H1 (cell line): ENCODE measurements around the gene KRT72. TPM values are rescaled to one million over a fixed set of nuclear protein-coding genes. Genes with fewer than 3 reads are reported as not detected.

Source experiments
- CTCF ChIA-PET: fragments of 300-600 bp; sonication (Branson Sonifier 250); formaldehyde crosslinking; loops from one replicate; lab custom pipeline; 2021; ENCODE audit not compliant: partially characterized antibody; lab: Charles Lee
- POLR2A ChIA-PET: fragments of 300-600 bp; sonication (Branson Sonifier 250); formaldehyde crosslinking; loops from one replicate; lab custom pipeline; 2021; ENCODE audit warnings: inconsistent platforms; ENCODE audit not compliant: partially characterized antibody; lab: Charles Lee
- DNase-seq, 2 experiments: peaks; one replicate each; pipeline versions ENCODE4 v3.0.0 to v3.0.0-alpha.2; 2010 to 2022; ENCODE audit warnings: low spot score in 2 of 2, low read depth in 1 of 2, mixed read lengths in 1 of 2
- FAIRE-seq: peaks from 2 replicates; lab custom pipeline; 2011; peaks lifted over from hg19 to GRCh38; lab: Jason Lieb, UNC
- H2AFZ ChIP-seq: 2 replicates; pipeline ENCODE4 v1.8.1; 2012; ENCODE audit warnings: low read length, inconsistent platforms
- H2AK5ac ChIP-seq: 2 replicates; pipeline ENCODE4 v1.6.1; 2013; ENCODE audit warnings: low read depth, low read length
- H2BK120ac ChIP-seq: replicated peaks from 2 replicates; pipeline ENCODE3; 2013; ENCODE audit warnings: low read depth, low read length, inconsistent platforms
- H2BK12ac ChIP-seq: 2 replicates; pipeline ENCODE4 v1.6.1; 2013; ENCODE audit warnings: low read depth, low read length
- H2BK15ac ChIP-seq: 2 replicates; pipeline ENCODE4 v1.6.1; 2013; ENCODE audit warnings: low read length
- H2BK20ac ChIP-seq: 2 replicates; pipeline ENCODE4 v1.6.1; 2013; ENCODE audit warnings: low read length
- H2BK5ac ChIP-seq: 2 replicates; pipeline ENCODE4 v1.6.1; 2013; ENCODE audit warnings: low read depth, low read length
- H3K14ac ChIP-seq: 2 replicates; pipeline ENCODE4 v1.6.1; 2013; ENCODE audit warnings: inconsistent platforms; ENCODE audit not compliant: insufficient read length
- H3K18ac ChIP-seq: 2 replicates; pipeline ENCODE4 v1.6.1; 2013; ENCODE audit warnings: low read length; ENCODE audit errors: extremely low read depth
- H3K23ac ChIP-seq: 2 replicates; pipeline ENCODE4 v1.6.1; 2013; ENCODE audit warnings: inconsistent platforms; ENCODE audit not compliant: insufficient read length
- H3K23me2 ChIP-seq: 2 replicates; pipeline ENCODE4 v1.6.1; 2013; ENCODE audit warnings: low read depth, low read length
- H3K27ac ChIP-seq: 2 replicates; pipeline ENCODE4 v1.6.1; 2011; ENCODE audit warnings: low read depth, low read length, inconsistent platforms
- H3K27me3 ChIP-seq, 4 experiments: replicated peaks in 1 of 4; 1 replicate in 1 of 4; 2 replicates in 3 of 4; pipeline versions ENCODE4 v1.6.1 to v1.8.1; 2011 to 2013; ENCODE audit warnings: low read length in 3 of 4, mild to moderate bottlenecking in 3 of 4, inconsistent platforms in 2 of 4, mixed read lengths in 2 of 4, moderate library complexity in 1 of 4; ENCODE audit not compliant: control insufficient read depth in 3 of 4, insufficient read depth in 3 of 4; ENCODE audit errors: extremely low read depth in 1 of 4
- H3K36me3 ChIP-seq, 4 experiments: 2 replicates each; pipeline versions ENCODE4 v1.6.1 to v1.8.1; 2011 to 2013; ENCODE audit warnings: mild to moderate bottlenecking in 4 of 4, low read length in 3 of 4, moderate library complexity in 2 of 4, control low read depth in 1 of 4, inconsistent platforms in 1 of 4; ENCODE audit not compliant: insufficient read depth in 4 of 4, control insufficient read depth in 2 of 4
- H3K4ac ChIP-seq: replicated peaks from 2 replicates; pipeline ENCODE3; 2013; ENCODE audit warnings: low read length, low read depth, mixed read lengths, inconsistent platforms; ENCODE audit not compliant: insufficient read length
- H3K4me1 ChIP-seq, 4 experiments: replicated peaks in 1 of 4; 1 replicate in 1 of 4; 2 replicates in 3 of 4; pipeline versions ENCODE4 v1.6.1 to v1.8.1; 2011 to 2013; ENCODE audit warnings: low read length in 3 of 4, inconsistent platforms in 2 of 4, mixed read lengths in 1 of 4; ENCODE audit not compliant: insufficient read depth in 4 of 4, control insufficient read depth in 3 of 4
- H3K4me2 ChIP-seq, 2 experiments: 2 replicates each; pipeline versions ENCODE4 v1.6.1 to v1.8.1; 2011 to 2013; ENCODE audit warnings: low read depth in 2 of 2, low read length in 2 of 2, control low read depth in 1 of 2, inconsistent platforms in 1 of 2, mild to moderate bottlenecking in 1 of 2; ENCODE audit not compliant: insufficient read depth in 1 of 2
- H3K4me3 ChIP-seq, 4 experiments: fragments of 200-600, 300-600 bp in 1 of 4; sonication (generic), shearing (Covaris generic), sonication (Bioruptor Twin) in 1 of 4; 2 replicates each; pipeline versions ENCODE4 v1.5.1 to v1.8.1; 2011 to 2016; ENCODE audit warnings: low read length in 4 of 4, low read depth in 3 of 4, control low read depth in 2 of 4, inconsistent platforms in 2 of 4, mild to moderate bottlenecking in 2 of 4, mixed read lengths in 1 of 4, moderate library complexity in 1 of 4; ENCODE audit not compliant: insufficient read depth in 2 of 4; ENCODE audit errors: extremely low read depth in 1 of 4
- H3K56ac ChIP-seq: replicated peaks from 2 replicates; pipeline ENCODE3; 2013; ENCODE audit warnings: low read depth, mild to moderate bottlenecking, mixed read lengths, low read length, inconsistent platforms; ENCODE audit not compliant: insufficient read length
- H3K79me1 ChIP-seq: 2 replicates; pipeline ENCODE4 v1.6.1; 2013; ENCODE audit warnings: low read depth, low read length, control low read depth
- H3K79me2 ChIP-seq, 2 experiments: 2 replicates each; pipeline versions ENCODE4 v1.6.1 to v1.8.1; 2012 to 2013; ENCODE audit warnings: low read length in 2 of 2, mild to moderate bottlenecking in 2 of 2, inconsistent platforms in 1 of 2; ENCODE audit not compliant: insufficient read depth in 2 of 2, control insufficient read depth in 1 of 2
- H3K9ac ChIP-seq, 4 experiments: replicated peaks in 1 of 4; 1 replicate in 1 of 4; 2 replicates in 3 of 4; pipeline versions ENCODE4 v1.6.1 to v1.8.1; 2011 to 2013; ENCODE audit warnings: low read depth in 3 of 4, low read length in 3 of 4, control low read depth in 2 of 4, mild to moderate bottlenecking in 2 of 4, moderate library complexity in 2 of 4, inconsistent platforms in 1 of 4; ENCODE audit errors: extremely low read depth in 1 of 4
- H3K9me3 ChIP-seq, 2 experiments: 2 replicates each; pipeline versions ENCODE4 v1.6.1 to v1.8.1; 2012 to 2013; ENCODE audit warnings: mild to moderate bottlenecking in 2 of 2, moderate library complexity in 2 of 2, control low read depth in 1 of 2, inconsistent platforms in 1 of 2, low read depth in 1 of 2, low read length in 1 of 2, mixed read lengths in 1 of 2; ENCODE audit not compliant: insufficient read depth in 2 of 2
- H4K20me1 ChIP-seq, 2 experiments: replicated peaks in 1 of 2; 2 replicates each; pipeline versions ENCODE3 to v1.8.1; 2011 to 2013; ENCODE audit warnings: inconsistent platforms in 2 of 2, low read length in 2 of 2, mild to moderate bottlenecking in 1 of 2; ENCODE audit not compliant: insufficient read depth in 2 of 2, control insufficient read depth in 1 of 2
- H4K5ac ChIP-seq: 2 replicates; pipeline ENCODE4 v1.6.1; 2013; ENCODE audit warnings: low read length, low read depth, mixed read lengths, inconsistent platforms; ENCODE audit not compliant: insufficient read length
- H4K8ac ChIP-seq: 2 replicates; pipeline ENCODE4 v1.8.0; 2013; ENCODE audit warnings: mild to moderate bottlenecking, moderate library complexity, low read length, inconsistent platforms; ENCODE audit not compliant: insufficient read depth; ENCODE audit errors: extremely low read depth
- H4K91ac ChIP-seq: replicated peaks from 2 replicates; pipeline ENCODE3; 2013; ENCODE audit warnings: low read length, mixed read lengths, inconsistent platforms; ENCODE audit not compliant: insufficient read length
- BACH1 ChIP-seq: IDR thresholded peaks from 2 replicates; pipeline ENCODE4 v1.6.1; 2012; ENCODE audit warnings: low read length, improper control_type of control experiment
- BCL11A ChIP-seq, 2 experiments: IDR thresholded peaks; one replicate each; pipeline ENCODE4 v1.6.1; 2011; ENCODE audit warnings: low read depth in 2 of 2, low read length in 2 of 2, mild to moderate bottlenecking in 2 of 2
- CTBP2 ChIP-seq: IDR thresholded peaks from 2 replicates; pipeline ENCODE4 v1.7.0; 2011; ENCODE audit warnings: borderline replicate concordance, mild to moderate bottlenecking, moderate library complexity, mixed read lengths, low read length; ENCODE audit not compliant: insufficient read depth, insufficient read length
- EP300 ChIP-seq, 2 experiments: IDR thresholded peaks; 1 replicate in 1 of 2; 2 replicates in 1 of 2; pipeline ENCODE4 v1.6.1; 2011 to 2012; ENCODE audit warnings: low read depth in 2 of 2, low read length in 2 of 2, mild to moderate bottlenecking in 2 of 2, borderline replicate concordance in 1 of 2, inconsistent platforms in 1 of 2, moderate library complexity in 1 of 2
- FOSL1 ChIP-seq: IDR thresholded peaks from 2 replicates; pipeline ENCODE4 v1.6.1; 2011; ENCODE audit warnings: mild to moderate bottlenecking, low read depth, low read length, moderate library complexity; ENCODE audit not compliant: insufficient read depth
- RAD21 ChIP-seq, 2 experiments: IDR thresholded peaks in 1 of 2; conservative IDR thresholded peaks in 1 of 2; 2 replicates each; pipeline ENCODE4 v1.6.1; 2011; ENCODE audit warnings: low read depth in 2 of 2, low read length in 2 of 2, improper control_type of control experiment in 1 of 2, inconsistent platforms in 1 of 2, mild to moderate bottlenecking in 1 of 2, moderate library complexity in 1 of 2
- RNF2 ChIP-seq: fragments of 200-900, 300-1000 bp; sonication (generic); IDR thresholded peaks from 2 replicates; pipeline ENCODE4 v1.7.1; 2016; ENCODE audit warnings: borderline replicate concordance, low read depth, mild to moderate bottlenecking, antibody characterized with exemption, low read length; ENCODE audit not compliant: poor library complexity, severe bottlenecking; ENCODE audit errors: missing control alignments
- RXRA ChIP-seq: IDR thresholded peaks from 2 replicates; pipeline ENCODE4 v1.6.1; 2011; ENCODE audit warnings: low read depth, mild to moderate bottlenecking, low read length, moderate library complexity; ENCODE audit not compliant: insufficient read depth
- TAF7 ChIP-seq: optimal IDR thresholded peaks from 2 replicates; pipeline ENCODE3; 2011; ENCODE audit warnings: low read depth, mild to moderate bottlenecking, inconsistent platforms, low read length, moderate library complexity, borderline replicate concordance
- YY1 ChIP-seq: IDR thresholded peaks from 2 replicates; pipeline ENCODE4 v1.6.1; 2011; ENCODE audit warnings: low read depth, mild to moderate bottlenecking, low read length
- WGBS, 2 experiments: shearing (Covaris generic) in 1 of 2; methylation state at CpG; one replicate each; pipeline versions ENCODE4 v1.1.6 to v1.1.7; 2013 to 2015; ENCODE audit warnings: low lambda C conversion rate in 2 of 2, mixed read lengths in 2 of 2, inconsistent platforms in 1 of 2, low coverage in 1 of 2, missing lambda C conversion rate in 1 of 2; ENCODE audit not compliant: insufficient replicate concordance in 2 of 2, insufficient coverage in 1 of 2, insufficient read length in 1 of 2; ENCODE audit errors: extremely low coverage in 1 of 2, missing lambda C conversion rate in 1 of 2; 5-methylcytosine and 5-hydroxymethylcytosine counted together
- polyA plus RNA-seq, 7 experiments: library from polyadenylated mRNA; depleted of rRNA in 3 of 7; stranded (reverse) in 5 of 7; unstranded in 2 of 7; fragments of >200 nt in 5 of 7; fragments of 200-250 nt in 2 of 7; gene quantifications; 1 replicate in 5 of 7; 2 replicates in 1 of 7; 4 replicates in 1 of 7; pipeline versions ENCODE4 v1.2.1 to v1.2.3, GENCODE V29; 2011 to 2013; ENCODE audit warnings: missing spikeins in 2 of 7, mixed read lengths in 2 of 7
- total RNA-seq: library from RNA; stranded (reverse); fragmentation: NEBNext Ultra II Directional; extraction: Animal tissue kit (Norgen Biotek cat#: 25700); gene quantifications from 2 replicates; pipeline ENCODE4 v1.2.1, GENCODE V29; 2021

The KRT72 gene
- total and polyA plus RNA-seq, 2 of the 8 experiments (the other 6 are each of a cell fraction or from before 2014, with no cell fraction given), result not detected

DNA sequence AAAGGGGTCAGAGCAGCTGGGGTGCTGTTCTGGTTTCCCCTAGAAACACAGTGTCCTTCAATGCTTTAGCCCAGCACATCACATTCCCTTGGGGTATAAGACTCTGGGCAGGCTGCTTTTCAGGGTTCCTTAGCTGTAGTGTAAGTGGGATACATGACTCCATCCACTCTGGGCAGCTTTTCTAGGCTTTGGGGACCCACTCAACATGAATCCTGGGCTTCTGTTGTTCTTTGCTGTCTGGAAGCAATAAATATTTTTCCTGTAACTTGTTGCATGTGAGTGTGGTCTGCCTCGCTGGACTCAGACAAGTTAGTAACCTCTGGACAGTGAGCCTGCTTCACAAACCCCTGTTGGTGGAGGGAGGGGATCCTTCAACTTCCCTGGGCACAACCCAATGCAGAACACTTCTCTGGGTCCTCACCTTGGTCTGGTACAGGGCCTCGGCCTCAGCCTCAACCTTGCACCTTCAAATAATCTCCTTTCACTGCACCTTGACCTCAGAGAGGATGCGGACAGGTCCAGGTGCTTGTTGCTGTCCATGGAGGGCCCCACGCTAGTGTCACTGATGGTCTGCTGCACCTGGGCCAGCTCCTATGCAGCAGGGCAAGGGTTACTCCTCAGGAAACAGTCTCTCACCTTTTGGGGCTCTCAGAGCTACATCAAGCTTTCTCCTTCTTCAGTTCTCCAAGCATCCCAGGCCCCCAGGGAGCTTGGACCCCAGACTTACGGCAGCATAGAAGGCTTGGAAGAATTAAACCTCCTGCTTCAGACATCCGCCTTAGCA lies 30.6 kb upstream of the KRT72 start:
- ChIA-PET POLR2A (no interaction called here), CTCF (interaction anchor here (0.7 to 2.5 kb wide), 3 partner anchors 9 to 246 kb away, joined by 3 to 8 read pairs (median 3); no protein-coding TSS in a partner anchor)
- Histone ChIP-seq H2AFZ (no peak overlapping the region), H3K27me3 (no peaks in the 10 kb centered on the region; a peak in 2 of 7 replicates), H4K91ac (no peak overlapping the region), H4K8ac (no peak overlapping the region), H2BK5ac (no peak overlapping the region), H3K4me2 (no peak overlapping the region), H4K5ac (no peak overlapping the region), H3K23ac (no peak overlapping the region), H3K4me3 (no peak overlapping the region), H3K4ac (no peak overlapping the region), H3K23me2 (no peaks in the 10 kb centered on the region), H3K79me1 (no peaks in the 10 kb centered on the region; the same call in 1 of the 2 replicates), H2BK12ac (no peak overlapping the region), H3K18ac (no peak overlapping the region), H3K79me2 (no peaks in the 10 kb centered on the region), H4K20me1 (no peaks in the 10 kb centered on the region), H2BK120ac (no peak overlapping the region), H3K36me3 (no peaks in the 10 kb centered on the region), H3K4me1 (no peaks in the 10 kb centered on the region), H3K27ac (no peak overlapping the region), H2AK5ac (no peak overlapping the region), H3K56ac (no peak overlapping the region), H2BK15ac (no peak overlapping the region), H3K9ac (no peak overlapping the region), H3K14ac (no peak overlapping the region), H2BK20ac (no peak overlapping the region), H3K9me3 (no peaks in the 10 kb centered on the region)
- 84% methylated on average over 6 of the region's 6 CpGs; no CpG with 5 or more reads in 1 of the 2 experiments for WGBS, 2 experiments
- DNase-seq (peak in 1 of 2 experiments; percentile 27), FAIRE-seq (no peak)
- TF ChIP-seq RNF2 (no peak), RXRA (no peak), BCL11A (IDR thresholded peaks at IDR 0.05; ENCODE audit: low read depth in 2 of 2, low read length in 2 of 2) (no peak), RAD21 (IDR thresholded peaks at IDR 0.05 in 1 of 2, conservative IDR thresholded peaks at IDR 0.05 in 1 of 2; ENCODE audit: low read depth in 2 of 2, low read length in 2 of 2) (no peak), BACH1 (no peak), TAF7 (no peak), CTBP2 (no peak), YY1 (no peak), EP300 (IDR thresholded peaks at IDR 0.05; ENCODE audit: borderline replicate concordance in 1 of 2, low read depth in 2 of 2, low read length in 2 of 2) (no peak), FOSL1 (no peak)
